GM19043 (cell line): Measurements from ENCODE around the gene PCSK4.
"Not testable (repeated sequence)": the region's sequence is repeated elsewhere in the genome, so short reads cannot be mapped to it uniquely, and the experiment has no call there.

Experiments
- ATAC-seq: cut with Tn5 transposase; IDR thresholded peaks from one replicate; pipeline ENCODE4 v1.9.1; 2021; ENCODE audit warnings: low read depth; ENCODE audit not compliant: unreplicated experiment

PCSK4 gene

DNA sequence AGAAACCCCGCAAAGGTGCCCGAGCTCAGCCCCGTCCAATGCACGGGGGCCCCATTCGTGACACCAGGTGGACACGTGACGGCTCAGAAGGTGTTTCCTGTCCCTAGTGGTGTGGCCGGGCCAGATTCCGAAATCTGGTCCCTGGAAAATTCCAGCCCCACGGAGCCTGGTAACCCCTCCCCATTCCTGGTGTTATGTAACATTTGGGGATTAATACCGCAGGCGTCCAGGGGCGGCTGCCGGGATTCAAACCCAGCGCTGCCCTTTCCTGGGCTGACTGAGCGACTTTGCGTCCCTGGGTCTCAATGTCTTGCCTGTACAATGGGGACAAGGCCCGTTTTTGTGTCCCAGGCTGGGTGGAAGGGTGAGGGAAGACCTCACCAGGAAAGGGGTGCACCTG is 32.7 kb upstream of the PCSK4 start:
- ATAC-seq = no peak

DNA sequence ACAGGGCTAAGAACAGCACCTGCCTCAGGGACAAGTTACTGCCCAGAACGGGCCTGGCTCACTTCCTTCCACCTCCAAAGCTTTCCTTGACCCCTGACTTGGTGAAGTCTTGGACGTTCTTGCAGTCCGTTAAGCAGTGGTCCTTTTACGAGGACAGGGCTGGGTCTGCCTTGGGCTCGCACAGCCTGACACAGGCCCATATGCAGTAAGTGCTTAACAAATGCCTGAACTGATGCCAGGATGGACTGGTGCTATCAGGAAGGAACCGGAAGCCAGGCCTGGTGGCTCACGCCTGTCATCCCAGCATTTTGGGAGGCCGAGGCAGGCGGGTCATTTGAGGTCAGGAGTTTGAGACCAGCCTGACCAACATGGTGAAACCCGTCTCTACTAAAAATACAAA is 31.9 kb upstream of the PCSK4 start:
- no peak for ATAC-seq

DNA sequence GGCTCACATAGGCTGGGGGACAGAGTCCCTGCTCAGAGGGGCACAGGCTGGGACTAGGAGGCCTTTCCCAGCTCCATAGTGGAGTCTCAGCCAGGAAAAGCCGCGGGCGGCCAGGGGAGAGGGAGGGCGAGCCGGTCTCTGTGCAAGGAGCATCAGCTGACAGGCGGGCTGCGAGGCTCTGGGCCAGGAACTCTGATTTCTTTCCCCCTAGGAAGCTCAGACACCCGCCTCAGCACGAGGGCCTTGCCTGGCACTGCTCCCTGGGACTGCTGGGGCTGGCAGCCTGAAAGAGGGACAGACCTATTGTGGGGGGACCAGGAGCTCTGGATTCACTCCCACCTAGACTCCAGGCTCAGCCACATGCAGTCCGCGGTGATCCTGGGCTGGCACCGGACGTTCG is 31.5 kb upstream of the PCSK4 start:
- ATAC-seq = no peak

DNA sequence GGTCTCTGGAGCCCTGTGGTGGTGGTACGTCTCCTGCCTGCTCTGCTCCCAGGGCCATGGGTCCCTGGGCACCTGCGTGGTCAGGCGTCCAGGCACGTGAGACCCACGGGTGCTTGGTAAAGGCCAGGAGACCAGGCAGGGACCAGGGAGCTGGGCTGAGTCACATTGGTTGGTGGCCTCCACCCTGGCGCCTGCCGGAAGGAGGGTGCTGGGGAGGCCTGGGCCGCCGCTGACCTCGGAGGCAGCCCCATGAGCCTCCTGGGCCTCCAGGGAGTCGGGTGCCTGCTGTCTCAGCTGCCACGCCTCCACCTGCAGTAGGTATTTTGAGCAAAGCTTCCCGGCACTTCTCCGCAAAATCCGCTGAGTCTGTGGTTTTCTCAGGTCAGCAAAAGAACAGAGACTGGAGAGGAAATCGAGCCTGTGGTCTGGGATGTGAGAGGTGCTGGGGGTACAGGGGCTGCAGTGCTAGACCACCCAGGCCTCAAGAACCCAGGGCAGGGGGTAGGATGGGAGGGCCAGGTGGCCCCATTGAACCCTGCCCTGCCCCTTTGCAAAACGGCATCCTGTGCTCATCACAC is 30.1 kb upstream of the PCSK4 start:
- no peak for ATAC-seq

DNA sequence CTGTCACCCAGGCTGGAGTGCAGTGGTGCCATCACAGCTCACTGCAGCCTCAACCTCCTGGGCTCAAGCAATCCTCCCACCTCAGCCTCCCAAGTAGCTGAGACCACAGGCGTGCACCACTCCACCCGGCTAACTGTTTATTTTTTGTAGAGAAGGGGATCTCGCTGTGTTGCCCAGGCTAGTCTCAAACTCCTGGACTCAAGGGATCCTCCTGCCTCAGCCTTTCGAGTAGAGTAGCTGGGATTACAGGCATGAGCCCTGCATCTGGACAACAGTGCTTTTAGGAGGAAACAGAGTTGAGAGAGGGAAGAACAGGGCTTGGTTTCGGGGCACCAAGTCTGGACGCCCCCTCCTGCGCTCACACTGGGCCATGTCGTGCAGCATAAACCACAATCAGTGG is 29.7 kb upstream of the PCSK4 start:
- not testable (repeated sequence) for ATAC-seq

DNA sequence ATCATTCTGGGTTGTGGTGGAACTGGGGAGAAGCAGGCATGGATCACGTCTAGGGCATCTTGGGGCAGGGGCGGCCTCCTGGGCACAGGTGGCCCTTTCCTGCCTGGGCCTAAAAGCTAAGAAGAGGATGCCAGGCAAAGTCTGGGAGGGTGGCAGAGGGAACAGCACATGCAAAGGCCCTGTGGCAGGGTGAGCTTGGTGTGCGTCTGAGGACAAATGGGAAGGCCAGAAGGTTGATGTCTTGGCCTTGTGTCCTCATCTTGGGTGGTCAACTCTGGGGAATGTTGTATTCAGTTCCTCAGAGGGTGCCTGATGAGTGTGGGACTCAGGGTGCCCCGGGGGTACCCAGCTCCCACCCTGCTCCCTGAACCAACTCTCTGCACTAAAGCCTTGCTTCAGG is 28.3 kb upstream of the PCSK4 start:
- no peak for ATAC-seq

DNA sequence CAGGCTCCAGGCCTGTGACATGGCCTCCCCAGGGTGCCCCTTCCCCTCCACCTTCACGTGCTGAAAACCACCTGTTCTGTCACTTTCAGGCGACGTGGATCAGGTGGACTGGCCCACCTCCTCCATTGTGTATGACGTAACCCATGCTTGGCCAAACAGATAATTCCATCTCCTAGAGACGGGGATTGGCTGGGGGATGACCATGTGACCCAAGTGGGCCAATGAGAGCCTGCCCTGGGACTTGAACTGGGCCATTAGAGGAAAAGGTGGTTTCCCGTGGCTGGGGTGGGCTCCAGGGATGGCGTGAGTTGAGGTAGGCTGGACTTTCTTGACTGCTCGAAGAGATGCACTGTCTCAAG is 26.2 kb upstream of the PCSK4 start:
- ATAC-seq = no peak

DNA sequence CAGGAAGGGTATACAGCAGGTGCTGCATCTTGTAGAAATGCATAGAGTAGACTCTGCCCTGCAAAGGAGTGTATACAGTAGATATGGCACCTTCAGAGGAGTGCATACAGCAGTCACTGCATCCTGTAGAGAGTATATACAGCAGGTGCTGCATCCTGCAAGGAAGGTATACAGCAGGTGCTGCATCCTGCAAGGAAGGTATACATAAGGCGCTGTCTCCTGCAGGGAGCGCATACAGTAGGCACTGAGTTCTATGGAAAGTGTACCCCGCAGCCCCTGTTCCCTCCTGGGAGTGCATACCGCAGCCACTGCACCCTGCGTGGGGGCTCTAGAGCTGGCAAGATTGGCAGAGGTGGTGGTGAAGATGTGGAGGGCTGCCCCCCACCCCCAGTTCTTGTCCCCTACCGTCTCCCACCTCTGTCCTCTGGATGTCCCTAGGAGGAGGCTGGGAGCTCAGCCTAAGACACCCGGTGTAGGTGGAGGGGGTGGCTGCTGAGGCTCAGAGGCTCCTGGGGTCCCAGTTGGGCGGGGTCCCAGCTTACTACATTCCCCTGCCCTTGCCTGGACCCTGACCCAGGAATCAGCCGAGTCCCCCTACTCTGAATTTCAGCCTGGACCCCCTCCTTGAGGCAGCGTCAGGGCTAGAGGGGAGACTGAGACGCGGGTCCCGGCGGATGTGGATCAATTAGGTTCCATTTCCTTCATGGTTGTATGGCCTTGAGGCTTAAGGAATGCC is 25.0 kb upstream of the PCSK4 start:
- ATAC-seq = no peak

DNA sequence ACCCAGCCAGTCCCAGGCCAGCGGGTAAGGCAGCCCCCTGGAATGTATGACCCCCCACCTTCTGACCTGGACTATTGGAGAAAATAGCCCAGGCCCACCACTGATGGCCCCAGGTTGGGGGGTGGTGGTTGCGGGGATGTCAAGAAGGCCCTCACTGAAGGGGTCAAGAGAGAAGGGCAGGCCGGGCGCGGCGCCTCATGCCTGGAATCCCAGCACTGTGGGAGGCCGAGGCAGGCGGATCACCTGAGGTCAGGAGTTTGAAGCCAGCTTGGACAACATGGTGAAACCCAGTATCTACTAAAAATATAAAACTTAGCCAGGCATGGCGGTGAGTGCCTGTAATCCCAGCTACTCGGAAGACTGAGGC is 24.1 kb upstream of the PCSK4 start:
- ATAC-seq = no peak

DNA sequence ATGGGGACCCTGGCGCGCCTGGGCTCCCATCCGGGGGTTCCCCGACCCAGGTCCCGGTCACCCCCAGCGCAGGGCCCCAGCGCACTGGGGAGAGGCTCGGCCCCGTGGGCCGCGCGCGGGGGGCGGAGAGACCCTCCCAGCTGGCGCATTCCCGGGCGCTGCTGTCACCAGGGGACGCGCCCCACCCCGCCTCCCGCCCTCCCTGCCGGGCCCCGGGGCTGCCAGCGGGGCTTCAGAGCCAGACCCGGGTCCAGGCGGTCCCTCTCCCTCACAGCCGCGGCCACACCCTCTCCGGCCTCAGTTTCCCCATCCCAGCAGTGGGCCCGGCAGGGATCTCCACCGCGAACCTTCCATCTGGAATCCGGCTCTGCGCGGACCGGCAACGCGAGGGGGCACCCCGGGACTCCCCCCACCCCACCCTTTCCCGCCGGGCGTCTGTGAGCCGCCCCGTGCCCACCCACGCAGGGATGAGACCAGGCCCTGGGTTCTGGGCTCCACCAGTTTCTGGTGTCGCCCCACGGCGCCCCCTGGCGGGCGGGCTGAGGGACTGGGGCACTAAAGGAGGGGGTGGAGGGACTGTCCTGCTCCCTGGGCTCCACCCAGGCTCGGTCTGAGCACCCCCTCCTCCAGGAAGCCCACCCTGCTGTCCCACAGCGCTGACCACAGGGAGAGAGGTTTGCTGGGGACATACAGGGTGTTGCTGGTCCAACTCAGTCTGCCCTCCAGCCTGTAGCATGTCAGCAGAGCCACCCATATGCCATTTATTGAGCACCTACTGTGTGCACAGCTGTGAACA is 23.5 kb upstream of the PCSK4 start:
- no peak for ATAC-seq

DNA sequence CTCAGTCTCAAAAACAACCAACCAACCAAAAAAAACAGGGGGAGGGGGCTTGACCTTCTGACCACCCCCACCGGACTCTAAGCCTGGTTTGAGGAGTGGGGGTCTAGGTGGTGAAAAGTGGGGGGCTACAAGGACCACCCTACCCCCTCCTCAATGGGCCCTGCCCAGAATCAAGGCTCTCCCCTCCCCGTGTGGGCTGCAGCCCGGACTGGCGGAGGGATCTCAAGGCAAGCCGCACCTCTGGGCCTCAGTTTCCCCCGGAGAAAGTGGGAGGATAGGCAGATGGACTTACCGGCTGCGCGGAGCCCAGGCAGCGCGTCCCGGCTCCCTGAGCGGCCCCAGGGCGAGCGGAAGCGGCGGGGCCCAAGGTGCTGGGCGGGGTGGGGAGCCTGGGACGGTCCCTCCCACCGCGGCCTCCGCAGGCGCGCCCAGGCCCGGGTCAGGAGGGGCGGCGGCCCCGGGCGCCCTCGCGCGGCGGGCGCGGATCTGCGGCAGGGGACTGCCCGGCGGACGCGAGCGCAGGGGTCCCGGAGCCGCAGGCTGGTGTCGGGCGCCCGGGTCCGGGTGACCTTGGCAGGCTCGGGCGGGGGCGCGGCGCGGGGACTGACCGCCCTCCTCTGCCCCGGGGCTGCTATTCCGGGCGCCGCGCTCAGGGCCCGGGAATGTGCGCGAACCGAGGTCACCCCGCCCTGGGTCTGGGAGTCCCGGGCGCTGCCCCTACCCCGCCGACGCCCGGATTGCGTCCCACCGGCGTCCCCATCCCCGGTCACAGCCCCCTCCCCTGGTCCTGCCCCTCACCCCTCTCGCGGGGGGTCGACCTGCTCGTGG is 22.7 kb upstream of the PCSK4 start, which contains the start of gene ADAMTSL5:
Gene ADAMTSL5 (minus strand): TSS at position 349 of the 828 bp plus-strand sequence. CDS start 2,076 bp downstream, outside the sequence.
- ATAC-seq = no peak

DNA sequence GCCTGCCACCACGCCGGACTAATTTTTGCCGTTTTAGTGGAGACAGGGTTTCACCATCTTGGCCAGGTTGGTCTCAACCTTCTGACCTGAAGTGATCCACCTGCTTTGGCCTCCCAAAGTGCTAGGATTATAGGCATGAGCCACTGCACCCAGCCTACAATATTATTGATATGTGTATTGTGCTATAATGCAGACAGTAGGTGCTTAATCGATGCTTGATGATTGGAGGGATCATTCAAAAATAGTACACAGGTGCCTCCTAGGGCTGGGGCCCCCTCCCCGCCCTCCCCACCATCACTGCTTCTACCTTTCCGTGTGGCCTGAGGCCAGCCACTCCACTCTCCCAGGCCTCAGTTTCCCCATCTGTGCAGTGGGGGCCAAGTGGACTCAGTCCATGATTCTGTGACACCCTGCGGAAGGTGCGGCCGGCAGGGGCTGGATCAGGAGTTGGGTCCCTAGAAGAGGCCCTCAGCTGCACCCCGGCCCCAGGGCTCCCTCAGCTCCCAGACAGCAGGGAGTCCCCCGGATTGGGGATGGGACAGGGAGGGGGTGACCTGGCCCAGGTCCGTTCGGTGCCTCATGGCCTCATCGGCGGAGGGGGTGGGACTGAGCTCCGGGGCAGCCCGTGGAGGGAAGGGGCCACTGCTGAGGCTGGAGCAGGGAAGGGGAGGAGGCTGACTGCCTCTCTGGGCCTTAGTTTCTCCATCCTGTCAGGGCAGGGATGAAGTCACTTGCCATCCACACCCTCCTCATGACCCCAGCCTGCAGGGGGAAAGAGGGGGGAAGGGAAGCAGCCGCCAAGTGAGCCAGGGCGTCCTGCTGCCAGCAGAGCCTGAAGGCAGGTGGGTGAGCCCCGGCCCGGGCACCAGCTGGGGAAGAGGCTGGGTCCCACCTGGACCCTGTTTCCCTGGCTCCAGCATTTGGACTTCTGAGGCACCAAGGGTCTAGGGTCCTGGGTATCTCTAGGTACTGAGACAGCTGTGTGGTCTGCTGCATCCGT is 21.5 kb upstream of the PCSK4 start:
- ATAC-seq = no peak

DNA sequence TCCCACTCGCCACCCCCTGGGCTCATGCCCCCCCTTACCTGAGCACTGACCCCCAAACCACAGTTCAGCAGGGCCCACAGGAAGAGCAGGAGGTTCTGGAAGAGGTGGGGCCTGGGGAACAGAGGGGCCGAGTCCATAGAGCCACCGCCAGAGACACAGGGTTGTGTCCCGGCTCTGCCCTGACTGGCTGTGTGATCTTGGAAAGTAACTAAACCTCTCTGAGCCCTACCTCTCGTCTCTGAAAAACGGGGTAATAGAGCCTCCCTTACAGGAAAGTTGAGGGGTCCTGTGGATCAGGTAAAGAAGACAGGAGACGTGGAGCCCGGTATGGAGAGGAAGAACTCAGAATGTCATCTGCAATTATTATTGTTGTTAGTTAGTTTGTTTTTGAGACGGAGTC is 20.7 kb upstream of the PCSK4 start:
- no peak for ATAC-seq

DNA sequence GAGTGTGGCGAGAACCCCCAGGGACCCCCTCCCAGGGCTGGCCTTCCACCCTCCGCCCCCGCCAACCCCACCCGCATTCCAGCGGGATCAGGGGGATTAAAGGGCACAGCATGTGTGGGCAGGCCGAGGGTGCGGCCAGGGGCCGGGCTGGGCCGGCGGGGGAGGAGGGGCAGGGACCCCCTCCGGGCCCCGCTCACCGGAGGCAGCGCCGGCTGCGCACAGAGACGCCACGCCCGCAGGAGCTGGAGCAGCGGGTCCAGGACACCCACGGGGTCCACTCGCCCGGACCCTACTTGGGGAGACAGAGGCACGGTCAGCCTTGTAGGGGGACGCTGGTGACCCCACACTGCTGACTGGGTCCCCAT is 20.3 kb upstream of the PCSK4 start:
- no peak for ATAC-seq

DNA sequence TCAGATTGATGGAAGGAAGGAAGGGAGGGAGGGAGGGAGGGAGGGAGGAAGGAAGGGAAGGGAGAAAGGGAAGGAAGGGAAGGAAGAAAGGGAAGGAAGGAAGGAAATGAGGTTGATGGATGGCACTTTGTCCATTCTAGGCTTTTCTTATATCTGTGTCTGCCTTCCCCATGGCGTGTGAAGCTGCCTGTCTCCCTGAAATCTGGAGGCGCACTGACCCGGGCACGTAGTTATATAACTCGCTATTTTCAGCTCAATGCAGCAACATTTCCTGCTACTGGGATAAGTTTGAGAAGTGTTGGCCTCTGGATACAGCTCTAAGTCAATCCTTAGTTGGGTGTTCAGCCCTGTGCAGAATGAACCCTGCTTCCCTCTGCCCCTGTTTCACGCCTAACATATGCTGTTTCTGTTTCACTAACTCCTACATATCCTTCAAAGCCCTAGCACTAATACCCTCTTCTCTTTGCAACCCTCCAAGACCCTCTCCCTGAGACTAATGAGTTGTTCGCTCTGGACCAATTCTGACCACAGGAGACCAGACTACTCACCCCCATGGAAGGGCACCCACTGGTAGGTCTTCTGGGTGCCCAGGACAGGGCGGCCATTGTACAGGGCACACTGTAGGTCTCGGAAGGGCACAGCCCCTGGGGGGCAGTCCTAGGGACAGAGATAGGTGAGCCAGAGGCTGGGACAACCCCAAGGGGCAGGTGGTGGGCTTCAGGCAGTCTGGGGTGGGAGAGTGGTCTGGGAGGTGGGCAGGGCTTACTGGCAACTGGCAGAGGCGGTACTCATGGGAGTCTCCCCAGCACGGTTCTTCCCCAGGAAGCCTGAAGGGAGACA is 19.7 kb upstream of the PCSK4 start:
- no peak for ATAC-seq

DNA sequence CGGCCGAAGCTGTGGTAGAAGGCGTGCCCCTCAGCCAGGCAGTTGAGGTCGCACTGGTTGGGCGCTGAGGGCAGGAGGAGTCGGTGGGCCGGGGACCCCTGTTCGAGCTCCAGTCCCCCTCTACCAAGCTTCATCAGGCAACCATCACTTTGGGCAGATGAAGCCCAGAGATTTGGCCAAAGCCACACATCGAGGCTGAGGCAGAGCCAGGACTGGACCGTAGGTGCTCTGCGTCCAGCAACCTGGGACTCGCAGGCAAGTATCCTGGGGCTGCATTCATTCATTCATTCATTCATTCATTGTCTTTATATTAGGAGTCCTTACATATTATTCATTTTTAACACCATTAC is 18.3 kb upstream of the PCSK4 start:
- ATAC-seq = no peak

DNA sequence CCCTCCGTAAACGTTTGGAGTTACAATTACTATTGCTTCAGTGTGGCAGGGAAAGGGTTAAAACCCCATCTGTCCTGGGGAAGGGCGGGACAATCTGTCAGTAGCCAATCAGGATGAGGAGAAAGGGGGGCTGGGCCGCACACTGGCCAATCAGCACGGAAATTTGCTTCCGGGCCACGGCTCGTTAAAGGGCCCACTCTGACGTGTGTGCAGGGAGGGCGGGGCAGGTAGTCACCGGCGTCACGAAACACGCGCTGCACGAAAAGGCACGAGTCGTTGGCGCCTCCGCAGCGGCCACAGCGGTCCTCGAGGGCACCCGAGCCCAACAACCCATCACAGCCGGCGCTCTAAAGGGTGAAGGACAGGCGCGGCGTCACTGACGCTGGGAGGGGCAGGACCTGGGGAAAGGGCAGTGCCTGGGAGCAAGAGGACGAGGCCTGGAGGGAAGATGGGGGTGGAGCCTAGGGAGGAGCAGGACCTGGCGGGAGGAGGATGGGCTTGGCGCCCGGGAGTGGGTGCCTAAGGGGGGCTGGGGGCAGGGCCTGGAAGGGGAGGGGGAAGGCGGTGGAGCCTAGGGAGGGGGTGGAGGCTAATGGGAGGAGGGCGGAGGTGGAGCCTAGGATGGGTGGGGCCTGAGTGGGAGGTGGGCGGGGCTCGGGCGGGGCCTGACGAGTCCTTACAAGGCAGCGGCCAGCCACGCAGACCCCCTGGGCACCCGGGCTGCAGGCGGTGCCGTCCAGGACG is 17.8 kb upstream of the PCSK4 start:
- ATAC-seq = no peak

DNA sequence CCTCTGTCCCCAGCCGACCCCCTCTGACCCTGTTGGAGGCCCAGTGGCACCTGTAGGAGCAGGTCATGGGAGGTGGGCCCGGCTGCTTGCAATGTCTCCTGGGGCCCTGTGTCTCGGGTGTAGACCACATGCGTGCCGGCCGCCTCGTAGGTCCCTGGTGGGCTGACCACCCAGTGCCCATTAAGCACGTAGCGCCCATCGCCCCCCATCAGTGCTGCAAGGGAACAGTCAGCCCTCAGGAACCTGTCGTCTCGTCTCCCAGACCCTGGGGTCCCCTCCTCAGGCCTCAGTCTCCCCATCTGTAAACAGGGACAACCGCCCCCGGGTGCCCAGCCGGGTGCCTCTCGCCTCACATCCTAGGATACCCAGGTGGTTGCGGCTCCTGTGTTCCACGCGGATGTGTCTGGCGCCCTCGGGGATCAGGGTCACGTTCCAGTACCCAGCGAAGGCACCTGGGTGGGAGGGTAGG is 17.1 kb upstream of the PCSK4 start:
- no peak for ATAC-seq
